Stimulated activated CD4-positive, alpha-beta T cell treated with anti-CD3 and anti-CD28 coated beads, Interleukin-2, amount 100 ng/mL, for 4 hours (primary cell): ENCODE results near the gene SERGEF.

Source experiments
- DNase-seq: peaks from one replicate; pipeline ENCODE4 v3.0.0-alpha.2; 2020; ENCODE audit warnings: low read depth

SERGEF gene

DNA sequence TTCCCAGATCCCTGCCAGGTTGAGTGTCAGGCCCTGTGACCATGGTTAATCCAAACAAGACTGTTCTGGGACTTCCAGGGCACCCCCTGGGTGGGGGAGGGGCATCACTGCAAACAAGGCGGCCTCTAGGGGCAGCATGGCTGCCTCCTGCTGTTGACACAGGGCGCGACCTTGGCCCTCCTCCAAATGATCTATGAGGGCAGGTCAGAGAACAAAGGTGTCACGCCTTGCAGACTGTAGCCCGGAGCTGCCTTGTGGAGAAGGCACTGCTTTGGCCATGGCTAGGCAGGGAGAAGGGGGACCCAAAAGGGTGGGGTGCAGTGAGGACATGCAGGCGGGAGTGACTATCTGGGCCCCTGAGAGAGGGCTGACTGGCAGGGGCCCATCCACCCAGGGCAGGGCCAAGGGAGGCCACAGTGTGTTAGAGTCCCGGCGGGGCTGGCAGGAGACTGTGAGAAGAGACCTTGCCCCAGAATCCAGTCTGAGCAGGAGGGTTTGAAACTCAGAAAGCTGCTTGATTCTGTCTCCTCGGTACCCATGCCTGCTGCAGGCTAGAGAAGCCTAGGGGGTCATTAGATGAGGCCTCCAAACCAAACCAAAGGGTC is 242.7 kb downstream of the SERGEF start:
- no peak for DNase-seq

DNA sequence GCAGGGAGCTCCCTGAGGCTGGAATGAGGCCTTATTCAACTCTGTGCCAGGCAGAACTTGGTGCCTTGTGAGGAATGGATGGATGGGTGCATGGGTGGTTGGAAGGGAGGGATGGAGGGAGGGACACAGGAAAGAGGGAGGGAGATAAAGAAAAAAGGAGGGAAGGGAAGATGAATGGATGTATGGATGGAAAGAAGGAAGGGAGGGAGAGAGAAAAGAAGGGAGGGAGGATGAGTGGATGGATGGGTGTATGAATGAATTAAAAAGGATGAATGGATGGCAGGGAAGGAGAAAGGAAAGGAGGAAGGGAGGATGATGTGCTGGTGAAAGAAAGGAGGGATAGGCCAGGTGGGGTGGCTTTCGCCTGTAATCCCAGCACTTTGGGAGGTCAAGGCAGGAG is 243.6 kb downstream of the SERGEF start:
- DNase-seq: no peak

DNA sequence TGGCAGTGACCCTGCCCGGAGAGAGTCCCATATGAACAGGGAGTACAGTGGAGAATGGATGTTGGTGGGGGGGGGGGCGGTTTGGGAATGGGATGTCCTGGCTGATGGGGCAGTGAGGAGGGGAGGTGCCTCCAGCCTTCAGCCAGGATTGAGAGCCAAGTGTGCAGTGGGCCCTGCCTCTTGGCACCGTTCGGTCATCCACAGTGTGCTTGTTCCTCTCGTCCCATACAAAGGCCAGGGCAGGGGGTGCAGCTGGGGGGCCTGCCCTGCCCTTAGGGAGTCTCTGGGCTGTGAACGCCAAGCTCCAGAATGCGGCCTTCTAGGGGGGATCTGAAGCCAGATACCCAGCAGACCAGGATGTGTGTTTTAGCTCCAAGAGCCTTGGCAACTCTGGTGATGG is 244.3 kb downstream of the SERGEF start:
- no peak for DNase-seq

DNA sequence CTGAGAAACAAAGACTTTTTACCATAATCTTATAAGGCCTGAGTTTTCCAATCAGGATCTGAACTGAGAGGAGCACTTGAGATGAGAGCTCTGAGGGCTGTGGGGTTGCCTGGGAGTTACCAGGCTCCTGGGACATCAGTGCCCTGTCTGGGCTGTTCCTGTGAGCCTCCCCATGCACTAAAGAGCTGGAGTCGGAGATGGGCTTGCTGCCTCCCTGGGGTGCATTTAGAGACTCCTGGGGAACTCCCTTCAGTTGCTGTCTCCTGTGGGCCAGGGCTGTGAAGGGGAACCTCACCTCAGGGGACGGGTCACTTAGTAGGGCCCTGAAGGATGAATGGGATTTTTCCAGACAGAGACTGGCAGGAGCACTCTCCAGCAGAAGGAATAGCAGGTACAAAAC is 244.9 kb downstream of the SERGEF start:
- DNase-seq: no peak

DNA sequence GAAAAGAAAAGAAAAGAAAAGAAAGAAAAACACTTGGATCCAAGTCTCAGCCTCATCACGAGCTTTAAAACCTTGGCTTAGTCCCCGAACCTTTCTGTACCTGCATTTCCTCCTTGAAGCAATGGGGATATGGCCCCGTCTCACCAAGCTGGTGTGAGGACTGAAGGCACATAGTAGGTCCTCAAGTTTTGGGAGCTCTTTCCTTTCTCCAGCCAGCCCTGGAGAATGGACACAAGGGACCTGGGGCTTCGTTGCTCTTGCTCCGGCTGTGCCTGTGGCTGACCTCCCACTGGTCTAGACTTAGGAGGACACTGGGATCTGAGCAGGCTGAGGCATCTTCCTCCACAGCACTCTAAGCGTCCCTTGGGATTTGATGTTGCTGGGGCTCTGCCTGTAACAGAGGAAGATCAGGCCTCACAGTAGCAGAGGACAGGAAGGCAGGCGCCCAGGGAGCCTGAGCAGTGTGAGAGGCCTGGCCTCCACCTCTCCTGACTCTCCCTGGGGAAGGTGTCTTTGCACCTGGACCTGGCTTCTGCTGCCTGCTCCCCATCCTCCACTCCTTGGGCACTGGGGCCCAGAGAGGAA is 245.5 kb downstream of the SERGEF start:
- DNase-seq: no peak

DNA sequence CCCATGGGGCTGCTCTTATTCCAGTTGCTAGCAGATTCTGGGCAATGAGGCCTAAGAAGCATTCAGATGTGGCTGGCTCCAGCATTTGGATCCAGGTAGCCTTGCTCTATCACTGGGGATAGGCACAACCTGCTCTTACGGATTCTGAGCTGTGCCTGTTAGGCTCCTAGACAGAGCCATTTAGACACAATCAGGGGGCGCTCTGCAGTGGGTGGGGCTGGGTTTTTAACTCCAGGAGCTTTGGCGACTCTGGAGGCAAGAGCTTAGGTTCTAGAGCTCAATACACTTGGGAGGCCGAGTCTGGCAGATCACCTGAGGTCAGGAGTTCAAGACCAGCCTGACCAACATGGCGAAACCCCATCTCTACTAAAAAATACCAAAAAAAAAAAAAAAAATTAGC is 246.3 kb downstream of the SERGEF start:
- no peak for DNase-seq

DNA sequence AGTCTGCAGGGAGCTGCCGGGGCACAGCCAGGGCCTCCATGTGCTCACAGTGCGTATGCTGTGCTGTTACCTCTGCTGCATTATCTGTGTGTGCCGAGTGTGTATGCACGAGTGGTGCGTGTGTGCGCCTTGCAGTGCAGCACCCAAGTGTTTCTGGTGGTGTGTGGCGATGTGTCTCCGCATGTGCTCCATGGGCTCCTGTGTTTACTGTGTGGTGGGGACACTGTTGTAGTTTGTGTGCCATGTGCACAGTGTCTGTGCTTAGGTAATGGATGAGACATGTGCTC is 246.8 kb downstream of the SERGEF start:
- DNase-seq: no peak

DNA sequence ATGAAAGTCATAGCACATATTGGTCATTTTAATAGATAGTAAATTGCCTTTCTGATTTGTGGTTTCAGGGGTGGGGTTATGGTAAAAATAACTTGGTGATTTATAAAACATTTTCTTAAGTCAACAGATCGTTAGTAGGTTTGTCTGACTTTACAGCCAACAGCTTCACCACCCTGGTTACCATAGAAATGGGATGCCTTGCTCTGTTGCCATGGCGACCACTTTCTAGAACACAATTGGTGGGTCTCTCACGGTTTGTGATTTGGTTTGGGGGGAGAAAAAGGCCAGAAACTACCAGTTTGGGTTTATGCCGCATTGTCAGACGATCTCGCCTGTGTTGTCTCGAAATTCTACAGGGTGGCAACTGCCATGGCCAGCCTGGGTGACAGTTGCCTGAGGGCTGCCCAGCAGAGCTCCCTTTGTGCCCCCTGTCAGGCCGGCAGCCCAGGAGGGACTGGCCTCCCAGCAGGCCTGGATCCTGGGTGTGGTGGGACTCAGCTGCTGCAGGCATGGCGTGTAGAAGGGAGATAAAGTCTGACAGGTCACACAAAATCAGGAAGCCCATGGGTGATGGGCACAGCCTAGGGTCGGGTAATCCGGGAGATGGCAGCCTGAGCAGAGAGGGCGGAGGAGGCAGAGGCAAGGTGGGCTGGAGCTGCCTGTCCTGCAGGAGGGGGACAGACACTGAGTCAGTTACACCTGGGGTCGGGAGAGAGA is 247.3 kb downstream of the SERGEF start:
- DNase-seq: no peak

DNA sequence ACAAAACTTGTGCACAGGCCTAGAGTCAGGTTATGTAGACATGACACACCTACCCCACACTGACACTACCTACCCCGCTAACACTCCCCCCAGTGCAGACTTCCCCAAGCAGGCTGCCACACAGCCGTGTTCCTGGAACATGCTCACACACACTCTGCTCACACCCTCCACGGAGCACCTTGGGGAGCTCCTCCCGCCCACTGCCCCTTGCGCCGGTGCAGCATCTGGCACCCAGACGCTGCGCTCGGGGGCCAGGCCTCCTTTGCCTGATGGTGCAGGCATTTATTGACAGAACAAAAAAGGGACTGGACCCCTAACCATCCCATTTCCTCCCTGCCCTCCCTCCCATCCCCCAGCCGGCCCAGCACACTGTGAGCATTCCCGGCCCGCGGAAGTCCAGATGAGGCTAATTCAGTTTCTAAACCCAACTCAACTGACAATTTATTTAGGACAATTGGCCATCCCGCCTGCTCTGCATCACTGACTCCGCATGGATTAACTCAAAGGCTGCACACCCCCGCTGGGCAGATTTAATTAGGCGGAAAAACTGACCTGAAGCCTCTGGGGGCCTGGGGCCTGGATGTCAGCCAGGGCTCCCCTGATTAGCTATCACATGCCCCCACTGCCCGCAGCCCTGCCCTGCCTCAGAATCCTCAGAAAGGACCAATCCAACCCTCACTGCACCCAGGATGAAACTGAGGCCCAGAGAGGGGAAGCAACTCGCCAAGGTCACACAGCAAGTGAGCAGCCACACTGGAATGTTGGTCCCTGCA is 248.2 kb downstream of the SERGEF start:
- DNase-seq: no peak

DNA sequence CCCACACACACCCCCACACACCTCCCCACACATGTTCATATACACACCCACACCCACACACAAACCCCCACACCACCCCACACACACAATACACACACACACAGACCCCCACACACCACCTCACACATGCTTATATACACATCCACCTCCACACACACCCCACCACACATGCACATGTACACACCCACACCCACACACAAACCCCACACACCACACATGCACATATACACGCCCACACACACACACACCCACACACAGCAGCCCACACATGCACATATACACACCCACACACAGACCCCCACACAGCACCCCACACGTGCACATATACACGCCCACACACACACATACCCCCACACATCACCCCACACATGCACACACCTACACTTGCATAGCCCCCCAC is 249.1 kb downstream of the SERGEF start:
- DNase-seq: no peak

DNA sequence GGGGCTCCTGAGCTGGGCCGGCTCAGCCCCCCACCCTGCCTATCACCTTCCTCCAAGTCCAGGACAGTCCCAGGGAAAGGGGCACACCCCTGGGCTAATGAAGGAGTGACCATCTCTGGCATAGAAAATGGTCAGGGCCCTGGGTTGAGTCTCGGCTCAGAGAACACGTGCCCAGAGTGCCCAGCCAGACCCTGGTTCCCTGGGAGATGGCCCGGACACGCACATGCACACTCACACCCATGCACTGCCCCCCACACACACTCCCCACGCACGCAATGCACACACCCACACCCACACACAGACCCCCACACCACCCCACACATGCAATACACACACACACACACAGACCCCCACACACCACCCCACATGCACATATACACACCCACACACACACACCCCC is 249.6 kb downstream of the SERGEF start:
- no peak for DNase-seq

DNA sequence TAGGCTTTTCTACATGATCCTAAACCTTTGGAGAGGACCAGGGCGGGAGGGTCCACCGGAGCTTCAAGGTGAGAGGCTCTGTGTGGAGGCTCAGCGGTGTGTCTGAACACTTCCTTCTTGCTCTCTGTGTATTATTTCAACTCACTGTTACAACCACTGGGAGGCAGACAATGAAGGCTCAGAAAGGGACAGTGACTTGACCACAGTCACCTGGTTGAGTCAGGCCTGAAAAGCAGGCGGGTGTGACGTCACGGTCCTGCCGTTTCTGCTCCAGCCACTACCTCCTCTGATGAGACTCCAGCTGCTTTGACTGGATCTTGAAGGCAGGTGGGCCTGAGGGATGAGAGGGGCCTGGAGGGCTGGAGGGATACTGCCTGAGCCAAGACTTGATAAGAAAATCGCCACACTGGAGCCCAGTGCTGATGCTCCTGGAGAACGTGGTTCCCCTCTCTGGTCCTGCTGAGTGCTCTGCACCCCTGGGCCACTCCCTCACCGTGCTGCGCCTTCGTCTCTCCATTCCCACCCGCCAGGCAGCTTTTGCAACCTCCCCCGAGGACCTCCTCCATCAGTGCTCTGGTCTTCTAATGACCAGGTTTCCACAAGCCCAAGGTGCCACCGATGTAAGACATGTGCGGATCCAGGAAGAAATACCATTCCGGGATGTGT is 250.4 kb downstream of the SERGEF start:
- DNase-seq: no peak

DNA sequence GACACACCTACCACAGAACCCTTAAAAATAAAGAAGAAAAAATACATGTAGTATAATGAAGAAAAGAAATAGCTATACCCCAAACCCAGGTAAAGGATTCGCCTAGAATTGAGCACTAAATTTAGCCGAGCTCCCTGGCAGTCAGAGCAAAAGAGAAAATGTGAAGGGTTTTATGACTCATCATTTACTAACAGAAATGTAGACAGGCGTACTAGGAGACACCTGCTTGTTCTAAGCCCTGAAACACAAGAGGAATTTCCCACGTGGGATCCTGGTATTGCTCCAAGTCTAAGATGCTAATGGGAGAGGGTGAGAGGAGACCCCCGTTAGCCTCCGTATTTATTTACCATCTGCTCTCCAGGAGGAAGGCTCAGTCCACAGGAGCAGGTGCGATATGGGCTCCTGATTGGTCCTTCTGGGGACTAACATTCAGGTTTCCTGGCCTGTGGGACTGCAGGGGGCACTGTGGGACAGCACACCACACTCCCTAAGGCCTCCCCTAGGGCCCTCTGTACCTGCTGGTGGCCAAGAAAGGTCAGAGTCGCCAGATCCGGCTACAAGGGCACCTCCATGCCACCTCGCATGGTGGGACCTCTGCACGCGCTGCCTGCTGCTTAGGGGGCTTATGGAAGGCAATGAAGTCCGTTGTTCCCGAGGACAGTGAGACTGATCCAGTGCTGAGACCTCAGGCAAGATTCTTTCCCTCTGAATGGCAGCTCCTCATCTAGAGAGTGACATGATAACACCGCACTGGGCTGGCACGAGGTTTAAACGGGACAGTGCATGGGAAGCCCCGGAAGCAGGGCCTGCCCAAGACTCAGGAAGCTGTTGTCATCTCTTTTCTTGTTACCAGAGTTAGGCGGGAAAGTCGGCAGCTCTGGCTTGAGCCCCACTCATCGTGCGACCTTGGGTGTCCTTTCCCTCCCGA is 252.5 kb downstream of the SERGEF start:
- no peak for DNase-seq

DNA sequence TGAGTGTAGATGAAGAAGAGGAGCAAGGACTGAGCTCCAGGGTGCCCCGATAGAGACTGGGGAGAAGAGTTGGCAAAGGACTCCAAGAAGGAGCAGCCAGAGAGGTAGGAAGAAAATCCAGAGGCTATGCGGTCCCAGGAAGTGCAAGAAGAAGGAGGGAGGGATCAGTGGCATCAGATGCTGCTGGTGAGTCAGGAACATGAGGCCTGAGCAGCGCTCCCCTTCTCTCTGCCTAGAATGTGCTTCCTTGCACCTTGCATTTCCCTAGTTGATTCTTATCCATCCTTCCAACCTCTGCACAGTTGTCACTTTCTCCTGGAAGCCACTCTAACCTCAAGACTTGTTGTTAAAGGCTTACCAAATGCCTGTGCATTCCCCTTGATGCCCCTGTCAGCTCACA is 257.0 kb downstream of the SERGEF start:
- no peak for DNase-seq

DNA sequence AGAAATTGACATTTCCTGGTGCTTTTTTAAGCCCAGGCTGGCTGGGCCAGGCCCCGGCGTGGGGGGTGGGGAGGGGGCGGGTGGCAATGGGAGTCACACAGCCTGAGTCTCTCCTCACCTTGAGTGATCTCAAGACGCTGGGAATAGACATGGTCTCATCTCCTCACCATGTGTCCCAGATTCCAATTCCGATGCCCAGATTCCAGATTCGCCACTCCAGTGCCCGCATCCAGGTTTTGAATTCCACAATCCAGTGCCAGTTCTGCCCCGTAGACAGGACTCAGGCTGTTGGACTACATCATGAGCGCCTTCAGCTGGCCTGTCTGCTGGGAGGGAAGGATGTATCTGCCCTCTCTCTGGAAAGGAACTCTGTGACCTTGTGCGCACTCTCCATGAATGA is 259.2 kb downstream of the SERGEF start:
- no peak for DNase-seq

DNA sequence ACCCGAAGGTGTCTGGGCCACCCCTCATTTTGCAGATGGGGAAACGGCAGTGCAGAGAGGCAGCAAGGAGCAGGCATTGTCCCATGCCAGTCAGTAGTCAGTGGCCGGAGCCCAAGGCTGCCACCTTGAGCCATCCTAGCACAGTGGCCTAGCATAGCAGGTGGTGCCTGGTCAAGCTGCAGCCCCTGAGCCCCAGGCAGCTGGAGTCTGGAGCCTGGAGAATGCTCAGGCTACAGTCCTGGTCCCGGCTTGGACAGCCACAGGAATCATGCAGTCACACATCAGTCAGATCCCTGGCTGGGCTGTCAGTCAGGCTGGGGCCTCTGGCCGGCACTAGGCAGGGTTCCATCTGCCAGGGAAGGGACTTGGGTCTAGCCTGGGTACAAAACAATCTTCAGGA is 259.7 kb downstream of the SERGEF start:
- DNase-seq: no peak

DNA sequence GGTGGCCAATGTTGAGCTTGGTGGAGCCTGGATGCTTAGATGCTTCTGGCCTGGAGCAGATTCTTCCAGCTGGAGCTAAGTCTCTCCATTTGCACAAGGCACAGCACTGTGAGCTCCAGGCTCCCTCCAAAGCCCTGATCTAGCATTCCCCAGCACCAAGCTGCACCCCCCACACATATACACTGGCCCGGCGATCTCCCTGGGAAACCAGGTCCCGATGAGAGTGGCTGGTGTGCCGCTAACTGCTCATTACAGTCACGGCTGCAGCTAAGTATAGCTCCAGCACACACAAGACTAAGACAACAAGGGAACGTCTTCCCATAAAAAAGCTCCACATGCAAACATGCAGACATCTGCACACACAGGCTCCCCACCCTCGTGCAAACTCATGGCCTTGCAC is 260.7 kb downstream of the SERGEF start:
- DNase-seq: no peak

DNA sequence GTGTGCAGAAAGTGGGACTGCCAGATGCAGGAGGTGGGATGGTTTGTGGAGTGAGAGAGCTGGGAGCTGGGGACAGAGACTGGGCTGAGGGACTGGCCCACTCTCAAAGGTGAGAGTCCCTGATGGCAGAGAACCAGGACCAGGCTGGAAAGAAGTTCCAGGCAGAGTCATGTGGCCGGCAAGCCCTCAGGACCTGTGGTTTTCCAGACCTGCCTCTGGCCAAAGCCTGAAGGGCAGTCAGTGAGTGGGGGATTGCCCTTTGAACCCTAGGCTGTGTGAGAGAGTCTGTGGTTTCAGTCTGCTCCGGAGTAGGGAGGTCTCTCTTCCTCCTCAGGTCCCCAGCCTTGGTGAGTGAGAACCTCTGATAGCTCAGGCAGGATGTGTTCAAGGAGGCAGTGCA is 261.3 kb downstream of the SERGEF start:
- no peak for DNase-seq

DNA sequence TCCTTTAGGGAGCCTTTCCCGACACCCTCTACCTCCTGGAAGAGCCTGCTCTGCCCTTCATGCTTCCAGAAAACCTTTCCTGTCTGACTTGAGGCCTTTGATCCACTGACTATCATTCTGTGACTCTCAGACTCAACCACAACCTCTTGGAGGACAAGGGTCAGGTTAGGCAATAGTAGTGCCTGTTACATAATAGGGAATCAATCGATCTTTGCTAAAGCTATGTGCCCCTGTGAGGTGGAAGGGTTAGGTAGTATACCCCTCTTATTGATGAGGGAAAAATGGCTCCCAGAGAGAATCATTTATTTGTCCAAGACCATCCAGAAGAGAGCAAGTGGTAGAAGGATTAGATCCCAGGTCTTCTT is 262.1 kb downstream of the SERGEF start:
- DNase-seq: no peak

DNA sequence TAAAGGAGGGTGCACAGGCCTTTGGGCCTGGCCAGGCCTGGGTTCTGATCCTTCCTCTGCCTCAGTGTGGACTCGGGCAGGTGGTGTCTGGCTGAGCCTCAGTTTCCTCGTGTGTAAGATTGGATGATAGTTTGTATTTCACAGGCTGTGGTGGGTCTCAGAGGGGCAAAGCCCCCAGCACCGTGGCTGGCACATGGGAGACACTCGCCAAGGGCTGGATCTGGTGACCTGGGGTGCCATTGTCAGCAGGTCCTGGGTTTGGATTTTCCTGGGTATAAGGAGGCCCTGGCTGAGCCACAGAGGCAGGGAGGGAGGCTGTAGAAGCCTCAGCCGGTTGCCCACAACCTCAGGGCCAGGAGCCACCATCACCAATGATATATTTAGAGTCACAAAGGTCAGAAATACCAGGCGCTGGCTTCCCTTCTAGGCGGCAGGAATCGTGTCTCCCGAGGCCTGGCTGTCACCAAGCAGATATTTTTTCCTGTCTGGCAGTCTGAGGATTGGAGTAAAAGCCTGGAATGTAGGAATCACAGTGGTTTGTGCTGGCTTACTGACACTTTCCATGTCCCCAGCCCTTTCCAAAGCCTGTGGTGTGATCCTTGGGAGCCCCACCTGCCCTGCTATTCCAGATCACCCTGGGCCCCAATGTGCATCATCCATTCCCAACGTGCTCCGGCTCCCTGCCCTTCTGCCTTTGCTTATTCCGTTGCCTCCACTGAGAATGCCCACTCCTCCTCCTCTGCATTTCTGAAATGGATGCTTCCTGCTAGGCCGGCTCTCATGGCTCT is 262.6 kb downstream of the SERGEF start:
- no peak for DNase-seq
